H9 (cell line): ENCODE measurements around the gene HDLBP. TPM values are rescaled to one million over a fixed set of nuclear protein-coding genes. Genes with fewer than 3 reads are reported as not detected.
A peak's percentile ranks its signal among the peaks of the same experiment; 100 is the strongest.

Experiments used
- DNase-seq: peaks from one replicate; pipeline ENCODE4 v3.0.0-alpha.2; 2017
- H2AFZ ChIP-seq: one replicate; pipeline ENCODE4 v1.6.1; 2013; ENCODE audit warnings: mild to moderate bottlenecking, low read length, control low read depth, moderate library complexity
- H2AK5ac ChIP-seq: 2 replicates; pipeline ENCODE4 v1.6.1; 2013; ENCODE audit warnings: low read length, control low read depth, mixed read lengths; ENCODE audit not compliant: insufficient read length
- H2BK120ac ChIP-seq: one replicate; pipeline ENCODE4 v1.6.1; 2013; ENCODE audit warnings: low read depth, mild to moderate bottlenecking, low read length, control low read depth, inconsistent platforms; ENCODE audit not compliant: poor library complexity, severe bottlenecking
- H2BK12ac ChIP-seq: 2 replicates; pipeline ENCODE4 v1.6.1; 2013; ENCODE audit warnings: low read length, control low read depth, mixed read lengths, low read depth; ENCODE audit not compliant: insufficient read length
- H2BK15ac ChIP-seq: 2 replicates; pipeline ENCODE4 v1.6.1; 2013; ENCODE audit warnings: low read depth, low read length, control low read depth
- H2BK20ac ChIP-seq: one replicate; pipeline ENCODE4 v1.6.1; 2013; ENCODE audit warnings: low read depth, mild to moderate bottlenecking, low read length, control low read depth, inconsistent platforms; ENCODE audit not compliant: poor library complexity, severe bottlenecking
- H2BK5ac ChIP-seq: 2 replicates; pipeline ENCODE4 v1.6.1; 2013; ENCODE audit warnings: low read length, control low read depth, mixed read lengths; ENCODE audit not compliant: insufficient read length
- H3K14ac ChIP-seq: 2 replicates; pipeline ENCODE4 v1.6.1; 2013; ENCODE audit warnings: low read length, control low read depth; ENCODE audit not compliant: insufficient read depth
- H3K18ac ChIP-seq: 2 replicates; pipeline ENCODE4 v1.6.1; 2013; ENCODE audit warnings: low read depth, mild to moderate bottlenecking, mixed read lengths, low read length, control low read depth; ENCODE audit not compliant: insufficient read length
- H3K23ac ChIP-seq: 2 replicates; pipeline ENCODE4 v1.6.1; 2013; ENCODE audit warnings: low read length, control low read depth, mixed read lengths, low read depth; ENCODE audit not compliant: insufficient read length
- H3K23me2 ChIP-seq: 2 replicates; pipeline ENCODE4 v1.6.1; 2013; ENCODE audit warnings: low read depth, mild to moderate bottlenecking, mixed read lengths, low read length, control low read depth; ENCODE audit not compliant: insufficient read length, poor library complexity, severe bottlenecking
- H3K27ac ChIP-seq: 2 replicates; pipeline ENCODE4 v1.5.1; 2013; ENCODE audit warnings: low read length, control low read depth, mixed read lengths, low read depth; ENCODE audit not compliant: insufficient read length
- H3K27me3 ChIP-seq: 2 replicates; pipeline ENCODE4 v1.6.1; 2013; ENCODE audit warnings: low read length, control low read depth, inconsistent platforms; ENCODE audit not compliant: insufficient read depth
- H3K4ac ChIP-seq: 2 replicates; pipeline ENCODE4 v1.6.1; 2013; ENCODE audit warnings: low read depth, mild to moderate bottlenecking, control low read depth, inconsistent platforms, low read length, moderate library complexity
- H3K4me1 ChIP-seq: 2 replicates; pipeline ENCODE4 v1.6.1; 2013; ENCODE audit warnings: low read length, control low read depth, inconsistent platforms; ENCODE audit not compliant: insufficient read depth
- H3K4me2 ChIP-seq: 2 replicates; pipeline ENCODE4 v1.6.1; 2013; ENCODE audit warnings: low read length, control low read depth, mixed read lengths; ENCODE audit not compliant: insufficient read length, insufficient read depth
- H3K56ac ChIP-seq: 2 replicates; pipeline ENCODE4 v1.6.1; 2013; ENCODE audit warnings: low read depth, mild to moderate bottlenecking, mixed read lengths, low read length, control low read depth; ENCODE audit not compliant: insufficient read length
- H3K79me1 ChIP-seq: 2 replicates; pipeline ENCODE4 v1.6.1; 2013; ENCODE audit warnings: low read depth, mild to moderate bottlenecking, moderate library complexity, low read length, control low read depth, inconsistent platforms; ENCODE audit not compliant: insufficient read depth, poor library complexity, severe bottlenecking
- H3K79me2 ChIP-seq: 2 replicates; pipeline ENCODE4 v1.6.1; 2013; ENCODE audit warnings: low read length, control low read depth, inconsistent platforms; ENCODE audit not compliant: insufficient read depth
- H3K9ac ChIP-seq: 2 replicates; pipeline ENCODE4 v1.6.1; 2013; ENCODE audit warnings: low read length, control low read depth, mixed read lengths; ENCODE audit not compliant: insufficient read length; ENCODE audit errors: extremely low read depth
- H3K9me3 ChIP-seq: one replicate; pipeline ENCODE4 v1.6.1; 2013; ENCODE audit warnings: low read depth, low read length, inconsistent platforms; ENCODE audit not compliant: control insufficient read depth
- H3T11ph ChIP-seq: one replicate; pipeline ENCODE4 v1.6.1; 2013; ENCODE audit warnings: mild to moderate bottlenecking, low read length, control low read depth, inconsistent platforms
- H4K20me1 ChIP-seq: one replicate; pipeline ENCODE4 v1.6.1; 2013; ENCODE audit not compliant: control insufficient read depth, insufficient read length, insufficient read depth
- H4K5ac ChIP-seq: 2 replicates; pipeline ENCODE4 v1.6.1; 2013; ENCODE audit warnings: low read depth, mild to moderate bottlenecking, mixed read lengths, low read length, control low read depth; ENCODE audit not compliant: insufficient read length
- H4K8ac ChIP-seq: replicated peaks from 2 replicates; pipeline ENCODE4 v1.6.1; 2013; ENCODE audit warnings: low read length, control low read depth, mixed read lengths, low read depth; ENCODE audit not compliant: insufficient read length
- H4K91ac ChIP-seq: 2 replicates; pipeline ENCODE4 v1.6.1; 2013; ENCODE audit warnings: low read depth, mild to moderate bottlenecking, moderate library complexity, mixed read lengths, low read length, control low read depth; ENCODE audit not compliant: insufficient read length
- H3K27ac Mint-ChIP-seq, 3 experiments: 2 replicates in 2 of 3; 3 replicates in 1 of 3; pipeline ENCODE4 v1.8.0; 2020 to 2021; ENCODE audit warnings: mixed read lengths in 3 of 3, mild to moderate bottlenecking in 1 of 3, moderate library complexity in 1 of 3
- H3K27me3 Mint-ChIP-seq: 2 replicates; pipeline ENCODE4 v1.8.0; 2021; ENCODE audit warnings: low read depth, mild to moderate bottlenecking, moderate library complexity, mixed read lengths
- H3K36me3 Mint-ChIP-seq, 3 experiments: 2 replicates in 2 of 3; 3 replicates in 1 of 3; pipeline ENCODE4 v1.8.0; 2020 to 2021; ENCODE audit warnings: low read depth in 3 of 3, mixed read lengths in 3 of 3; ENCODE audit not compliant: insufficient read depth in 1 of 3
- H3K4me1 Mint-ChIP-seq, 2 experiments: 2 replicates each; pipeline ENCODE4 v1.8.0; 2020; ENCODE audit warnings: mixed read lengths in 2 of 2
- H3K4me3 Mint-ChIP-seq, 2 experiments: 2 replicates in 1 of 2; 3 replicates in 1 of 2; pipeline ENCODE4 v1.8.0; 2020 to 2021; ENCODE audit warnings: mild to moderate bottlenecking in 2 of 2, mixed read lengths in 2 of 2, moderate library complexity in 1 of 2
- H3K9me3 Mint-ChIP-seq, 2 experiments: 2 replicates in 1 of 2; 3 replicates in 1 of 2; pipeline ENCODE4 v1.8.0; 2020; ENCODE audit warnings: mild to moderate bottlenecking in 2 of 2, mixed read lengths in 2 of 2, moderate library complexity in 1 of 2
- CTCF ChIP-seq: fragments of 200-600 bp; sonication (generic); conservative IDR thresholded peaks from 3 replicates; pipeline ENCODE4 v1.8.0; 2021; ENCODE audit warnings: antibody characterized with exemption, mild to moderate bottlenecking
- WGBS: extraction: QIAGEN DNeasy Blood & Tissue Kit; methylation state at CpG from one replicate; pipeline ENCODE4 v1.1.7; 2013; ENCODE audit warnings: missing lambda C conversion rate, low lambda C conversion rate, mixed read lengths; ENCODE audit not compliant: insufficient read length; ENCODE audit errors: extremely low coverage; 5-methylcytosine and 5-hydroxymethylcytosine counted together
- total RNA-seq: library from RNA; stranded (reverse); gene quantifications from 2 replicates; pipeline ENCODE4 v1.2.1, GENCODE V29; 2021

HDLBP gene
- total RNA-seq, 1 experiment from 2014 or later, result 364 TPM

- Histone ChIP-seq H3K14ac (no peak overlapping the region), H3K56ac (no peak overlapping the region), H4K91ac (no peak overlapping the region), H4K8ac (no peak overlapping the region), H3K4me2 (no peak overlapping the region), H2BK120ac (no peak overlapping the region), H3K18ac (no peak overlapping the region), H3K4ac (no peak overlapping the region), H3K9me3 (no peaks in the 10 kb centered on the region), H3K9ac (no peak overlapping the region), H3K23ac (no peak overlapping the region), H3K23me2 (no peaks in the 10 kb centered on the region), H2BK5ac (no peak overlapping the region), H2BK20ac (no peak overlapping the region), H3K4me1 (no peaks in the 10 kb centered on the region), H4K20me1 (no peaks in the 10 kb centered on the region), H2BK15ac (no peak overlapping the region), H2BK12ac (no peak overlapping the region), H3K79me2 (no peaks in the 10 kb centered on the region), H3K27me3 (no peaks in the 10 kb centered on the region), H4K5ac (no peak overlapping the region), H3K79me1 (no peaks in the 10 kb centered on the region), H3T11ph (no peak overlapping the region), H2AFZ (no peak overlapping the region), H3K27ac (no peak overlapping the region), H2AK5ac (no peak overlapping the region)
- WGBS, result no CpG with 5 or more reads among the region's 4 CpGs
- peak; percentile 23 for DNase-seq
- Mint-ChIP-seq H3K36me3 (peaks cover 33 to 87% (median 80%) of the 10 kb centered on the region in 3 experiments; a peak in 6 of 7 replicates), H3K4me3 (no peak overlapping the region), H3K4me1 (peaks cover 5 to 7% of the 10 kb centered on the region in 2 experiments), H3K9me3 (no peaks in the 10 kb centered on the region), H3K27ac (peak overlapping the region in 2 of 3 experiments; percentile 24 to 25; a peak in 2 of 7 replicates), H3K27me3 (no peaks in the 10 kb centered on the region)
- TF ChIP-seq CTCF, result no peak
These were observed 53.8 kb downstream of the HDLBP start for GRCh38 chr2:241261628-241262027.
